Stimulated activated CD4-positive, alpha-beta T cell treated with anti-CD3 and anti-CD28 coated beads, TNF-alpha, amount 100 ng/mL, for 24 hours (primary cell): ENCODE measurements around the gene CAT.
"Not testable (repeated sequence)": the region's sequence is repeated elsewhere in the genome, so short reads cannot be mapped to it uniquely, and the experiment has no call there.

Experiments
- DNase-seq, 3 experiments: peaks; one replicate each; pipeline ENCODE4 v3.0.0-alpha.2; 2020; ENCODE audit warnings: low read depth in 3 of 3

The CAT gene

GRCh38 chr11:34438529-34439507 lies at the start of gene CAT:
TSS of gene CAT (plus strand) at chr11:34438934. CDS start at chr11:34439014, 80 bp downstream.
- peak; percentile 97 to 99 (median 98) for DNase-seq

GRCh38 chr11:34394771-34395300 lies 43.9 kb upstream of the CAT start:
- DNase-seq = no peak

GRCh38 chr11:34395916-34396550 lies 42.7 kb upstream of the CAT start:
- no peak for DNase-seq

GRCh38 chr11:34397120-34397519 lies 41.6 kb upstream of the CAT start:
- DNase-seq = no peak

GRCh38 chr11:34397811-34398210 lies 40.9 kb upstream of the CAT start:
- no peak for DNase-seq

GRCh38 chr11:34403431-34403830 lies 35.3 kb upstream of the CAT start:
- DNase-seq = no peak

- DNase-seq = no peak
These were observed 34.5 kb upstream of the CAT start for GRCh38 chr11:34404280-34404679.

- DNase-seq = no peak
These were observed 33.5 kb upstream of the CAT start for GRCh38 chr11:34405079-34405858.

DNA sequence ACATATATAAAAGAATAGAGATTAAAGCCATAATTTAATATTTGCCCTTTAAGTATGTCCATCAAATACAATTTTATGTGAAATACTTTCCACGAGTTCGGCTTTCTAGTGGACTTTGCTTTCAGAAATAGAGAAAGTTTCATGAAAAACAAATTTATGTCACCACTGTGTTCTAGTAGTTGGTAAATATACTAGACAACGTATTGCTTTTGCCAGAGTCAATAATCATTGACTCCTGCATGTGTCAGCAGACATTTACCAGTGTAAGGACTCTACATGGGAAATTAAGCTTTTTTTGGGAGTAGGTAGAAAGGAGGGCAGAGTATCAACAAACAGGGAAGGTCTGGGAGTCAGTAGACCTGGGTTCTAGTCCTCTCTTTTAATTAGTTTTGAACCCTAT lies 32.3 kb upstream of the CAT start:
- DNase-seq = no peak

DNA sequence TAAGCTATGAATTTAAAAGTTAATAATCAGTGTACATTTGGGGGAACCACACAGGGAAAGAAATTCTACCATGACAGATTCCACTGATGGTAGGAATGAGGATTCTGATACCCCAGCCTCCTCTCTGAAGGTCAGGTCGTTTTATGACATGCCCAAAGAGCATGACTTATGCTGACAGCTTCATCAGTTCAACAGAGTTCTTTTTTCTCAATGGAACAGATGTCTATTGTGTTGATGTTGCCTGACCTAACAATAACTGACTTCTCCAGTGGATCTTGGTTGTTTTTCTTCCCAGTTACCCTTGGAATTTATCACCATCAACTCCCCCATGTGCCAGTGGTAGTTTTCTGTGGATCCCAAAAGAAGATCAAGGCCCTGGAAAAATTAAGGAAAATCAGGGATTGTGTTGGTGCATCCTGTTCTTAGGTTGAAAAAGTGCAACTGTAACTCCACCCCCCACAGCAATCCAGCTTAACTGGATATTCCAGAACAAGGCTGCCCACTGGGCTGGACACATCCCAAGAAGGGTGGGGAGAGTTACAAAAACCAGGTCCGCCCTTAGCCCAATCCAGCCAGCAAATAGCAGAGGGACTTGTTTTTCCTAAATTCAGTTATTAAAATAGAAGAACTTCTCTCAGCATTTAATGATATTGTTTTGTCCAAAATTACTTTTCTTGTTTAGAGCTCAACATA lies 31.5 kb upstream of the CAT start:
- no peak for DNase-seq

GRCh38 chr11:34408580-34409172 lies 30.1 kb upstream of the CAT start:
- no peak for DNase-seq

GRCh38 chr11:34411111-34411510 lies 27.6 kb upstream of the CAT start:
- no peak for DNase-seq

DNA sequence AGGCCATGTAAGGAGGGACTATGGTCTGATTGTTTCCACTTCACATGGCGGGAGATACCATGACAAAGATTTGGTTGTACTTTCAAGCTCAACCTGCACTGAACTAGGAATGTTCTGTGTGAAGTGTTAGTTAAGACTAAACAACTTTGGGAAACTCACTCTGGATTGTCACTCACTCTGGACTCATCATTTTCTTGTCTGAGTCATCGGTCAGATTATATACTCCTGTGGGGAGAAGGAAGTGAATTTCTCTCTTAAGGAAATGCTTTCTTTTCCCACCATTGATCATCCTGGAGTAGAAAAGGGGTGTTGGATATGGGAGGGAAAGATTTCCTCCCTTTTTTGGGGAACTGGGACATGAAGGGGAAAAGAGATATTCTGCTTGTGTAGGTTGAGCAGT lies 26.9 kb upstream of the CAT start:
- no peak for DNase-seq

- no peak for DNase-seq
These were observed 25.5 kb upstream of the CAT start for GRCh38 chr11:34413263-34413662.

DNA sequence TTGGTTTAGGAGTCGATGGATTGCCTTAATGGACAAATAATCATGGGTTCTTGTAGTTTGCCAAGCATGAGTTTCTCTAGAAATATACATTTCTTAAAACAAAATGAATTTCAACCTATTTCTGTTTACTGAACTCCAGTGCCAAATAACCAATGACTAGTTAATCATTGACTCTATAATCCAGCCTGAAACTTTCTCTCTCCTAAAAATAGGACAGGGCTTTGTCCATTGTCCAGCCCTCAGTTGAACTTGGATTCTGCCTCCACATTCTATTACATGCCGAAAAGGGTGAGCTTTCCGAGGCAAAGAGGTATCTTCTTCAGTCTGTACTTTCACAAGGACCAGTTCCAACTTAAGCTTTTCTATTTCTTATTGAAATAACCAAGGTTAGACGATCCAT lies 23.2 kb upstream of the CAT start:
- no peak for DNase-seq

DNA sequence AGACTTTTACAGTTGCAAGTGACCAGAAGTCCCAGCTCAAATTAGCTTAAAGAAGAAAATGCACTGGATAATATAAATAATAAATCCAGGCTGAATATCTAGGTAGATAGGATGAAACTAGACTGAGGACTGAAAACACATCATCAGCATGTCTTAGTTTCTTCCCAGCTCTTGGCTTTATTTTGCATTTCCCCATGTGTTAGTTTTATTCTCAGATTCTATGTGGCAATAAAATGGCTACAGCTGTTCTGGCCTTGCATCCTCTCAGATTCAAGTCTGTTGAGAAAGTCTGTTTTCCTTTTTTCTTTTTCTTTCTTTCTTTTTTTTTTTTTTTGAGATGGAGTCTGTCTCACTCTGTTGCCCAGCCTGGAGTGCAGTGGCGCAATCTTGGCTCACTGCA lies 22.6 kb upstream of the CAT start:
- no peak for DNase-seq

DNA sequence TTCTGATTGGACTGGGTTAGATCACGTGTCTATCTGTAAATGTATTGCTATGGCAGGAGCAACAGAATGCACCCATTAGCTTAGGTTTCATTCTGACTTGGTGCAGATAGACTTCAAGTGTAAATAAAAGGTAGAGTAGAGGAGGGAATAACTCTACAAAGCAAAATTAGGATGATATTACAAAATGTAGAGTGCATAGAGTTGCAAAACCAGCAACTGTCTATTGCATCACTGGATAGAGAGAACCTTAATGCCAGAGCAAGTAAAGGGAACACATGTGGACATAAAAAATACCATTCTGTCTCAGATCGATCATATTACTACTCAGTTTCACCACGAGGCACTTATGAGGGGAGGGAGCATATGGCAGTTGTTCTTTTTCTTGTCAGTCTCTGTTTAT lies 22.0 kb upstream of the CAT start:
- no peak for DNase-seq

DNA sequence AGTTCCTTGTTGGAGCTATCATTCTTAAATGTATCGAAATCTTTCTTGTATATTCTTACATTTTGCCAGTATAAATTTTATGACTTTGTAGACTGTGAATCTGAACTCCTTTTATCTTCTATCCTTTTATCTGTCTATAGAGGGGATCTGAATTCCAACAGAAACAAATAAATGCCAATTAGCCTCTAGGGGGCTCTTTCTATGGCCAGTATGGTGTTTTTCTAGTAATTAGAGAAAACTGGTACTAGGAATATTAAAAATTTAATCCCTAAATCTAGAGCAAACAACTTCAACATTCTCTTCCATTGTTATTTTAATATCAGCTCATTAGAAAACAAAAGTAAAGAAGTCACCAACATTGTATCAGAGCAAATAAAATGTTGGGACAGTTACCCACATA lies 21.5 kb upstream of the CAT start:
- no peak for DNase-seq

- DNase-seq = no peak
These were observed 19.6 kb upstream of the CAT start for GRCh38 chr11:34419158-34419557.

GRCh38 chr11:34423300-34423699 lies 15.4 kb upstream of the CAT start:
- no peak for DNase-seq

- not testable (repeated sequence) for DNase-seq
These were observed 13.9 kb upstream of the CAT start for GRCh38 chr11:34424826-34425225.
